ENCODE data around the gene SORBS1. TPM values are rescaled to one million over a fixed set of nuclear protein-coding genes. Genes with fewer than 3 reads are reported as not detected.

The SORBS1 gene
- polyA plus RNA-seq, 6 donors from 2014 or later: 0.13 to 0.94 TPM; not detected in 4

DNA sequence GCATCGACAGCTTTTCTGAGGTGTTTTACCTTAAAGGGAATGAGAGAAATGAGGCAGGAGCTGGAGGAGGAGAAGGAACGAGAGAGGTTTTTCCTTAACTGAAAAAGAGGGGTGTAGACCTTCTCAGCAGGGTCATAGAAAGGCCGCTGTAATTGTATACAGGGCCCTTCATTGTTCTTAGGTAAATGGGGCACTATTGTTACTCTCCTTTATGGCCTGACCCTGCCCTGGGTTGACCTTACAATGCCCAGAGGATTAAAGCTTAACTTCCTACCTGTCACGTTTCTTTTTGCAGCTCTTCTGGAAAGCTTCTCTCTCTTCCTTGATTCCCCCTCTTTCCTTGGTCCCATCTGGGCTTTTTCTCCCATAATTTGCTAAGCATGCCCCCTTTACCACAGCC is 256.7 kb downstream of the SORBS1 start:
- ATAC-seq (ENCODE audit: low read depth in 2 of 2) (no peak), DNase-seq (no peak)
- Mint-ChIP-seq H3K9me3 (no peaks in the 10 kb centered on the region), H3K27ac (no peak overlapping the region), H3K36me3 (no peaks in the 10 kb centered on the region), H3K27me3 (no peaks in the 10 kb centered on the region), H3K4me1 (peaks cover 13 to 18% (median 16%) of the 10 kb centered on the region in 3 donors), H3K4me3 (no peak overlapping the region)

GRCh38 chr10:95303950-95304349 is 257.2 kb downstream of the SORBS1 start:
- no peak overlapping the region for H3K4me3 Mint-ChIP-seq
- H3K9me3 Mint-ChIP-seq: no peaks in the 10 kb centered on the region
- no peak for DNase-seq
- no peak overlapping the region for H3K27ac Mint-ChIP-seq
- H3K4me1 Mint-ChIP-seq: peaks cover 10 to 13% (median 12%) of the 10 kb centered on the region in 3 donors
- H3K36me3 Mint-ChIP-seq: no peaks in the 10 kb centered on the region
- H3K27me3 Mint-ChIP-seq: no peaks in the 10 kb centered on the region
- no peak for ATAC-seq (ENCODE audit: low read depth in 2 of 2)

DNA sequence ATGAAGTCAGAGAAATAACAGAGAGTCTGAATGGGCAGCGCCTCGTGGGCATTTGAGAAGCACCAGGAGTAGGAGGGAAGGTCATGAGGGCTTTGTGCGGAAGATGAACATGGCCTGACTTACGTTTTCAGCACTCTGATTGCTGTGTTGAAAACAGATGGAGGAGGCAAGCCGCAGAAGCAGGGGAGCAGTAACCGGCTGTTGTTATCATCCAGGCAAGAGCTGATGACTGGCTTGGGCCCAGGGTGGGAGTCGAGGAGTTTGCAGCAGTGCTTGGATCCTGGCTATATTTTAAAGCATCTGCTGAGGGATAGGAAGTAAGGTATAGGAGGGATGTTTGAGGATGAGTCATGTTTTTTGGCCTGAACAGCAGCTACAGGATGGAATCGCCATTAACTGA is 257.6 kb downstream of the SORBS1 start:
- H3K27ac Mint-ChIP-seq: no peak overlapping the region
- H3K27me3 Mint-ChIP-seq: no peaks in the 10 kb centered on the region
- no peak for ATAC-seq (ENCODE audit: low read depth in 2 of 2)
- DNase-seq: no peak
- H3K4me1 Mint-ChIP-seq: peaks cover 5 to 9% (median 8%) of the 10 kb centered on the region in 3 donors
- H3K9me3 Mint-ChIP-seq: no peaks in the 10 kb centered on the region
- H3K36me3 Mint-ChIP-seq: no peaks in the 10 kb centered on the region
- no peak overlapping the region for H3K4me3 Mint-ChIP-seq

DNA sequence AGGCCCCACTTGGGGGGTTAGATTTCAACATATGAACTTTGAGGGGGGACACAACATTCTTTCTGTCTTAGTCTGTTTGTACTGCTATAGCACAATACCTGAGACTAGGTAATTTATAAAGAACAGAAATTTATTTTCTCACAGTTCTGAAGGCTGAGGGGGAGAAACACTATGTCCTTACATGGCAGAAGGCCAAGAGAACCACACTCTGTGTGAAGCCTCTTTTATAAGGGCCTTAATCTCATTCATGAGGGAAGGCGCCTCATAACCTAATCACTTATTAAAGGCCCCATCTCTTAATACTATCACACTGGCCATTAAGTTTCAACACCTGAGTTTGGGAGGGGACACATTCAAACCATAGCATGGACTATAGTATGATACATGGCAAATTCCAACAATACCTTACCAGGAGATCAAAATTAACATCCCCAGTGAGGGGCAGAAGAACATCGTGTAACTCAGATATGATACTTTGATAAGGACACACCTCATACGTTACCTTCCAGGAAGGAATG is 261.1 kb downstream of the SORBS1 start:
- Mint-ChIP-seq H3K4me1 (peaks cover 27 to 30% (median 29%) of the 10 kb centered on the region in 3 donors), H3K27ac (peak overlapping the region in 2 of 6 donors; percentile 59 to 70), H3K4me3 (no peak overlapping the region), H3K27me3 (no peaks in the 10 kb centered on the region), H3K36me3 (no peaks in the 10 kb centered on the region), H3K9me3 (no peaks in the 10 kb centered on the region)
- ATAC-seq (ENCODE audit: low read depth in 2 of 2): no peak
- no peak for DNase-seq

GRCh38 chr10:95297402-95297801 is 263.8 kb downstream of the SORBS1 start:
- H3K27me3 Mint-ChIP-seq: no peaks in the 10 kb centered on the region
- peak overlapping the region; percentile 53 to 98 (median 90) for H3K27ac Mint-ChIP-seq
- peaks cover 49 to 57% (median 54%) of the 10 kb centered on the region in 3 donors for H3K4me1 Mint-ChIP-seq
- no peak for DNase-seq
- H3K36me3 Mint-ChIP-seq: no peaks in the 10 kb centered on the region
- no peak for ATAC-seq (ENCODE audit: low read depth in 2 of 2)
- no peaks in the 10 kb centered on the region for H3K9me3 Mint-ChIP-seq
- peak overlapping the region in 6 of 8 donors; percentile 30 to 84 (median 58) for H3K4me3 Mint-ChIP-seq

- H3K4me3 Mint-ChIP-seq: peak overlapping the region in 5 of 8 donors; percentile 30 to 84 (median 56)
- DNase-seq (no peak), ATAC-seq (ENCODE audit: low read depth in 2 of 2) (no peak)
- no peaks in the 10 kb centered on the region for H3K27me3 Mint-ChIP-seq
- H3K9me3 Mint-ChIP-seq: no peaks in the 10 kb centered on the region
- H3K27ac Mint-ChIP-seq: peak overlapping the region; percentile 88 to 98 (median 94)
- H3K4me1 Mint-ChIP-seq: peaks cover 54 to 64% (median 61%) of the 10 kb centered on the region in 3 donors
- H3K36me3 Mint-ChIP-seq: no peaks in the 10 kb centered on the region
Observed at GRCh38 chr10:95296764-95297163, 264.4 kb downstream of the SORBS1 start.

- Mint-ChIP-seq H3K9me3 (no peaks in the 10 kb centered on the region), H3K4me3 (peak overlapping the region; percentile 74 to 92 (median 82)), H3K27ac (peak overlapping the region; percentile 96 to 99 (median 98)), H3K36me3 (no peaks in the 10 kb centered on the region), H3K27me3 (no peaks in the 10 kb centered on the region), H3K4me1 (peaks cover 57 to 70% (median 68%) of the 10 kb centered on the region in 3 donors)
- DNase-seq (peak; percentile 93), ATAC-seq (ENCODE audit: low read depth in 2 of 2) (peak; percentile 66 to 69)
Observed at GRCh38 chr10:95295031-95295755, 266.0 kb downstream of the SORBS1 start.

GRCh38 chr10:95293631-95294030 is 267.5 kb downstream of the SORBS1 start:
- peak overlapping the region; percentile 89 to 98 (median 97) for H3K27ac Mint-ChIP-seq
- no peak for ATAC-seq (ENCODE audit: low read depth in 2 of 2)
- H3K9me3 Mint-ChIP-seq: no peaks in the 10 kb centered on the region
- peak overlapping the region in 6 of 8 donors; percentile 67 to 92 (median 82) for H3K4me3 Mint-ChIP-seq
- H3K4me1 Mint-ChIP-seq: peaks cover 64 to 84% (median 83%) of the 10 kb centered on the region in 3 donors
- H3K36me3 Mint-ChIP-seq: no peaks in the 10 kb centered on the region
- no peak for DNase-seq
- H3K27me3 Mint-ChIP-seq: no peaks in the 10 kb centered on the region

GRCh38 chr10:95291365-95292039 is 269.7 kb downstream of the SORBS1 start:
- no peak for ATAC-seq (ENCODE audit: low read depth in 2 of 2)
- H3K9me3 Mint-ChIP-seq: no peaks in the 10 kb centered on the region
- peaks cover 69 to 89% (median 87%) of the 10 kb centered on the region in 3 donors for H3K4me1 Mint-ChIP-seq
- peak overlapping the region; percentile 61 to 92 (median 82) for H3K4me3 Mint-ChIP-seq
- peaks cover 0 to 7% of the 10 kb centered on the region in 2 donors for H3K36me3 Mint-ChIP-seq
- no peak for DNase-seq
- peak overlapping the region; percentile 89 to 98 (median 97) for H3K27ac Mint-ChIP-seq
- H3K27me3 Mint-ChIP-seq: no peaks in the 10 kb centered on the region

DNA sequence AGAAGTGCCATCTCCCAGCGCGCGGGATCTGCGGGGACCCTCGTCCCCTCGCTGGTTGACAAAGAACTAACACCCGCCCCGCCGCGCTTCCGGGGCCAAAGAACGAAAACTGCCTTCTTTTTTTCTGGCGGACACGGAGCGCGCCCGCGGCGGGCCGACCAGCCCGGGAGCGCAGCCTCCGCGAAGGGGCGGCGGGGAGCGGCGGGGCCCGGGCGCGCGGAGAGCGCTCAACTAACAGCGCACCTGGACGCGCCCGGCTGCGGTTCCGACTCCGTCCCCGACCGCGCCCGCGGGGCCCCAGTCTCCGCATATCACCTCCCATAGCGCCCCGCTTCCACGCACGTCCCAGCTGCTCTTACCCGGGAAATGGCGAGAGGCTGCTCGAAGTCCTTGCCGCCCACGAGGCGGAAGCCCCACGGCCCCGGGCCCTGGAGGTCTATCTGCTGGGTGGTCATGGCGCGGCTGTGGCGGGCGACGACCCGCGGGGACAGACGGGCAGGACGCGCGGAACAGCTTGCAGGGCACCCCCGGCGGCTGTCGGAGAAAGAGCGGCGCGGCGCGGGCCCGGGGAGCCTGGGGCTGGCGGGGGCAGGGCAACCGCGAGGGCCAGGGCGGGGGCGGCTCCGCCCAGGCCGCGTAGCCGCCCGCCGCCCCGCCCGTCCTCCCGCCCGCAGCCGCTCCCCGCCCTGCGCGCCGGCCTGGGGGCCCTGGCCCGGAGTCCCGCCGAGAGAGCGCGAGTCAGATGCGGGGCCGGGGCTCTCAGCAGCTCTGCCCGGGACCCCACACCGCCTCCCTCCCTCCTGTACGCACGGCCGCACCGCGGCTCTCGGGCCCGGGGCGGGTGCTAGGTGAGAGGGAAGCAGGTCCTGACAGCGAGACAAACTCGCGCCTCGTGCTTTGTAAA is 270.5 kb downstream of the SORBS1 start, which contains the start of gene PDLIM1:
Gene PDLIM1, minus strand, starts transcription at position 543 of the 904 bp plus-strand sequence. Its CDS starts 88 bp downstream, at position 455.
- H3K9me3 Mint-ChIP-seq: no peaks in the 10 kb centered on the region
- H3K4me1 Mint-ChIP-seq: peaks cover 66 to 89% (median 84%) of the 10 kb centered on the region in 3 donors
- peaks cover 0 to 7% of the 10 kb centered on the region in 2 donors for H3K36me3 Mint-ChIP-seq
- DNase-seq (peak; percentile 85), ATAC-seq (ENCODE audit: low read depth in 2 of 2) (peak; percentile 66 to 69)
- peak within 1 kb of the TSS; percentile 96 to 98 (median 98) for H3K27ac Mint-ChIP-seq
- peak within 1 kb of the TSS; percentile 86 to 97 (median 94) for H3K4me3 Mint-ChIP-seq
- no peaks in the 10 kb centered on the region for H3K27me3 Mint-ChIP-seq

DNA sequence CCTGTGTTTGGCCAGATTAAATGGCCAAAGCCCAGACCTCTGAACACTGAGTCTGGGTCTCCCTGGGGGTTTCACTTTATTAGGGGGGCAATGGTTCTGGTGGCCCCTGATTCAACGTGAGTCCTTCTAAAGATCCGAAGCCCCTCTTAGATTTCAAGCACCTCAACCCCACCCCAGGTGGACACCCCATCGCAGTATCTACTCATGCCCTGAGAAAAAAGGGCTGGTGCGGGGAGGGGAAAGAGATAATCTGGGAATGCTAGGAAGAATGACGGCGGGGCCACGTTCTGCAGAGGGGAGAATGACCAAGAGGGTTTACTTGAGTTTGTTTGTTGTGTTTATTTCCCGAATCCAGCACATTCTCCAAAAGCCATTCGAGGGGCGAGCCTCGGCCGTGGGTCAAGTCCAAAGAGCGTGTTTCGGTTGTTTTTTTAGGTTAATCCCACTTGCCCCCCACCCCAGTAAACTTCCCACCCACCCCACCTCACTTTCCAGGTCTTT is 271.2 kb downstream of the SORBS1 start:
- H3K9me3 Mint-ChIP-seq: no peaks in the 10 kb centered on the region
- H3K27me3 Mint-ChIP-seq: no peaks in the 10 kb centered on the region
- H3K36me3 Mint-ChIP-seq: peaks cover 0 to 7% of the 10 kb centered on the region in 2 donors
- H3K4me3 Mint-ChIP-seq: peak overlapping the region; percentile 86 to 97 (median 94)
- peak overlapping the region; percentile 94 to 98 (median 97) for H3K27ac Mint-ChIP-seq
- no peak for ATAC-seq (ENCODE audit: low read depth in 2 of 2)
- peaks cover 67 to 89% (median 84%) of the 10 kb centered on the region in 3 donors for H3K4me1 Mint-ChIP-seq
- DNase-seq: no peak

GRCh38 chr10:95289003-95289920 is 271.9 kb downstream of the SORBS1 start:
- H3K27me3 Mint-ChIP-seq: no peaks in the 10 kb centered on the region
- H3K9me3 Mint-ChIP-seq: no peaks in the 10 kb centered on the region
- H3K4me1 Mint-ChIP-seq: peaks cover 66 to 89% (median 84%) of the 10 kb centered on the region in 3 donors
- peak overlapping the region; percentile 94 to 98 (median 97) for H3K27ac Mint-ChIP-seq
- H3K4me3 Mint-ChIP-seq: peak overlapping the region; percentile 86 to 97 (median 94)
- DNase-seq: no peak
- no peak for ATAC-seq (ENCODE audit: low read depth in 2 of 2)
- H3K36me3 Mint-ChIP-seq: peaks cover 0 to 7% of the 10 kb centered on the region in 2 donors

Measured in naive B cell (primary cell).